ENCODE data around the gene COL23A1.

COL23A1 gene

DNA sequence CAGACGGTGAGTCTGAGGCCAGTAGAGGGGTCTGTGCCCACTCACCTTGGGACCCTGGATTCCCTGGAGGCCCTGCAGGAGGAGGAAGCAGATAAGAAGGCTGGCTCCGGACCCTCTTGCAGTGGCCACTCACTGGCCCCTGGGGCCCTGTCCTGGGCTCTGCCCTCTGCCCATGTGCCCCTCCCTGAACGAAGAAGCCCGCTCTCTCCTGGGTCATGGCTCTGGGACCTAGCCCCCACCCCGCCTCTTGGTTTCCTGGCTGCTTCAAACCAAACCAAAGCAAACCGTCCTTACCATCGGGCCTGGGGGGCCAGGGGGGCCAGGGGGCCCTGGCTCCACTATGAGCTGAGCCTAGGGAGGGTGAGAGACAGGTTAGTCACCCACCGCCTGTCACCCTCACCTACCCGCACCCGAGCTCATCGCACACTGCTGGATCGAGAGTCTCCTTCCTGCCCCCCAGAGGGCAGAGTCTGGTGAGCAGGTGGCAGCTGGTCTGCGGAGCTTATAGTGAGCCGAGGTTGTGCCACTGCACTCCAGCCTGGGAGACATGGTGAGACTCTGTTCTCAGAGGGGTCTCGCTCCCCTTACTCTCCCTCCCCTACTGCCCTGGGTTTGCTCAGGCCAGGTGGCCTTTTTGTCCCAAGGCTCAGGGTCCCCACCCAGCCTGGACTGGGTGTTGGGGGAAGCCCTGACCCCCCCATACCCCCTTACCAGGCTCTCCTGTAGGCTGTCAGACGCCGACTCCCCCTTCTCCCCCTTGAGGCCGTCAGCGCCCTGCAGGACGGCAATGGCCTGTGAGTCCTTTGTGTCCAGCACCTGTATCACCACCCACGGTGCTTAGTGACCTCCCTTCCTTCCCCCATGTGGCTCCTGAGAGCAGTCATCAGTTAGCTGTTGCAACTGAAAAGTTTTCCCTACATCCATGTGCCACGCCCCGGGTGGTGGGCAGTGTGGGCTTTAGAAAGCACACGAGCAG lies 342.4 kb downstream of the COL23A1 start:
- Histone ChIP-seq H3K27me3 (ENCODE audit: low read depth, low read length) (no peaks in the 10 kb centered on the region), H3K4me1 (ENCODE audit: low read length) (no peaks in the 10 kb centered on the region)

GRCh38 chr5:178246624-178247279 lies 343.4 kb downstream of the COL23A1 start:
- H3K27me3 ChIP-seq (ENCODE audit: low read depth, low read length), result no peaks in the 10 kb centered on the region

More for the DNA sequence above, 342.4 kb downstream of the COL23A1 start:
- Histone ChIP-seq H3K9me3 (ENCODE audit: insufficient read depth, low read length) (no peaks in the 10 kb centered on the region), H4K20me1 (ENCODE audit: insufficient read depth, low read length) (no peaks in the 10 kb centered on the region), H3K27ac (ENCODE audit: low read length) (no peak overlapping the region), H3K4me2 (ENCODE audit: low read length) (no peak overlapping the region), H3K4me3 (ENCODE audit: low read length) (no peak overlapping the region), H3K36me3 (replicated peaks; ENCODE audit: low read depth, low read length) (no peaks in the 10 kb centered on the region), H3K79me2 (ENCODE audit: low read length) (no peaks in the 10 kb centered on the region), H3K9ac (ENCODE audit: low read length) (no peak overlapping the region), H2AFZ (ENCODE audit: low read depth, low read length) (no peak overlapping the region)
- TF ChIP-seq EZH2phosphoT487 (IDR thresholded peaks at IDR 0.05; ENCODE audit: low read depth) (no peak), CTCF (IDR thresholded peaks at IDR 0.05; ENCODE audit: low read depth, low read length) (no peak)

DNA sequence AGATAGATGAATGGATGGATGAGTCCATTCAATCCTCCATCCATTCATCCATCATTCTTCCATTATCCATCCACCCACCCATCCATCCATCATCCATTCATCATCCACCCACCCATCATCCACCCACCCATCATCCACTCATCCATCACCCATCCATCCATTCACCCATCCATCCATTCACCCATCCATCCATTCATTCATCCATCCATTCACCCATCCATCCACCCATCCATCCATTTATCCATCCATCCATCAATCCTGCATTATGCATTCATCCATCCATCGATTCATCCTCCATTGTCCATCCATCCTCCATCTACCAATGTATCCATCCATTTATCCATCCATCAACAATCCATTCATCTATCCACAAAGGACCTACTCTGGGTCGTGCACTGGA lies 344.8 kb downstream of the COL23A1 start:
- Histone ChIP-seq H3K27me3 (ENCODE audit: low read depth, low read length) (no peaks in the 10 kb centered on the region), H3K27ac (ENCODE audit: low read length) (no peak overlapping the region), H3K4me2 (ENCODE audit: low read length) (no peak overlapping the region), H3K4me1 (ENCODE audit: low read length) (no peaks in the 10 kb centered on the region), H2AFZ (ENCODE audit: low read depth, low read length) (no peak overlapping the region), H3K79me2 (ENCODE audit: low read length) (no peaks in the 10 kb centered on the region), H3K9me3 (ENCODE audit: insufficient read depth, low read length) (no peaks in the 10 kb centered on the region), H3K36me3 (replicated peaks; ENCODE audit: low read depth, low read length) (no peaks in the 10 kb centered on the region), H3K4me3 (ENCODE audit: low read length) (no peak overlapping the region), H4K20me1 (ENCODE audit: insufficient read depth, low read length) (no peaks in the 10 kb centered on the region), H3K9ac (ENCODE audit: low read length) (no peak overlapping the region)
- no peak for TF ChIP-seq EZH2phosphoT487 (IDR thresholded peaks at IDR 0.05; ENCODE audit: low read depth)
- no peak for TF ChIP-seq CTCF (IDR thresholded peaks at IDR 0.05; ENCODE audit: low read depth, low read length)

More at GRCh38 chr5:178246624-178247279, 343.4 kb downstream of the COL23A1 start:
- TF ChIP-seq CTCF (IDR thresholded peaks at IDR 0.05; ENCODE audit: low read depth, low read length) (no peak), EZH2phosphoT487 (IDR thresholded peaks at IDR 0.05; ENCODE audit: low read depth) (no peak)
- no peak overlapping the region for H3K4me3 ChIP-seq (ENCODE audit: low read length)
- no peaks in the 10 kb centered on the region for H3K36me3 ChIP-seq (replicated peaks; ENCODE audit: low read depth, low read length)
- no peak overlapping the region for H3K27ac ChIP-seq (ENCODE audit: low read length)
- H3K9ac ChIP-seq (ENCODE audit: low read length), result no peak overlapping the region
- H3K9me3 ChIP-seq (ENCODE audit: insufficient read depth, low read length), result no peaks in the 10 kb centered on the region
- no peaks in the 10 kb centered on the region for H3K79me2 ChIP-seq (ENCODE audit: low read length)
- H3K4me1 ChIP-seq (ENCODE audit: low read length), result no peaks in the 10 kb centered on the region
- no peak overlapping the region; the same call in 1 of the 2 replicates for H2AFZ ChIP-seq (ENCODE audit: low read depth, low read length)
- no peaks in the 10 kb centered on the region for H4K20me1 ChIP-seq (ENCODE audit: insufficient read depth, low read length)
- no peak overlapping the region for H3K4me2 ChIP-seq (ENCODE audit: low read length)

GRCh38 chr5:178244576-178244975 lies 345.6 kb downstream of the COL23A1 start:
- H4K20me1 ChIP-seq (ENCODE audit: insufficient read depth, low read length), result no peaks in the 10 kb centered on the region
- no peak overlapping the region for H3K27ac ChIP-seq (ENCODE audit: low read length)
- no peak overlapping the region for H3K4me3 ChIP-seq (ENCODE audit: low read length)
- no peaks in the 10 kb centered on the region for H3K27me3 ChIP-seq (ENCODE audit: low read depth, low read length)
- no peaks in the 10 kb centered on the region for H3K36me3 ChIP-seq (replicated peaks; ENCODE audit: low read depth, low read length)
- no peaks in the 10 kb centered on the region for H3K79me2 ChIP-seq (ENCODE audit: low read length)
- no peak for TF ChIP-seq EZH2phosphoT487 (IDR thresholded peaks at IDR 0.05; ENCODE audit: low read depth)
- no peak for TF ChIP-seq CTCF (IDR thresholded peaks at IDR 0.05; ENCODE audit: low read depth, low read length)
- H3K4me1 ChIP-seq (ENCODE audit: low read length), result no peaks in the 10 kb centered on the region
- H3K4me2 ChIP-seq (ENCODE audit: low read length), result no peak overlapping the region
- no peak overlapping the region for H3K9ac ChIP-seq (ENCODE audit: low read length)
- no peak overlapping the region for H2AFZ ChIP-seq (ENCODE audit: low read depth, low read length)
- no peaks in the 10 kb centered on the region for H3K9me3 ChIP-seq (ENCODE audit: insufficient read depth, low read length)

Data from OCI-LY3 (cell line).